ENCODE results near the gene KCNE1. TPM values are rescaled to one million over a fixed set of nuclear protein-coding genes. Genes with fewer than 3 reads are reported as not detected.

The KCNE1 gene
- total and polyA plus RNA-seq, 2 donors from 2014 or later, result 2.5 to 4.4 TPM

- no peak for DNase-seq
- peaks cover 0 to 3% (median 0%) of the 10 kb centered on the region in 3 donors for H3K9me3 ChIP-seq (ENCODE audit: control insufficient read depth in 2 of 3, insufficient read depth in 1 of 3, low read length in 3 of 3)
- H3K9ac ChIP-seq (ENCODE audit: low read length in 3 of 3), result no peak overlapping the region
- no peaks in the 10 kb centered on the region for H3K36me3 ChIP-seq (ENCODE audit: control insufficient read depth in 2 of 3, insufficient read depth in 3 of 3, low read length in 3 of 3)
- no peak overlapping the region for H3K27ac ChIP-seq (ENCODE audit: low read depth in 2 of 2, low read length in 2 of 2)
- intact Hi-C loops (cut with DNase I), result no loop called here
- H3K4me3 ChIP-seq (ENCODE audit: low read length in 3 of 3), result no peak overlapping the region
- peaks cover 0 to 23% (median 15%) of the 10 kb centered on the region in 3 donors for H3K4me1 ChIP-seq (ENCODE audit: control insufficient read depth in 2 of 3, insufficient read depth in 2 of 3, low read depth in 1 of 3, low read length in 3 of 3)
- H3K27me3 ChIP-seq (ENCODE audit: control insufficient read depth, insufficient read depth, low read length), result no peaks in the 10 kb centered on the region
- no peak for FAIRE-seq
- no peak for TF ChIP-seq CTCF (IDR thresholded peaks at IDR 0.05; ENCODE audit: borderline replicate concordance, extremely low read depth, insufficient read depth)
Observed at GRCh38 chr21:34540206-34540605, 28.2 kb upstream of the KCNE1 start.

GRCh38 chr21:34537838-34538237, 25.8 kb upstream of the KCNE1 start:
- no peak for TF ChIP-seq CTCF (IDR thresholded peaks at IDR 0.05; ENCODE audit: borderline replicate concordance, extremely low read depth, insufficient read depth)
- FAIRE-seq, result no peak
- Histone ChIP-seq H3K4me3 (ENCODE audit: low read length in 3 of 3) (no peak overlapping the region), H3K36me3 (ENCODE audit: control insufficient read depth in 2 of 3, insufficient read depth in 3 of 3, low read length in 3 of 3) (no peaks in the 10 kb centered on the region), H3K9ac (ENCODE audit: low read length in 3 of 3) (no peak overlapping the region), H3K27ac (ENCODE audit: low read depth in 2 of 2, low read length in 2 of 2) (no peak overlapping the region), H3K27me3 (ENCODE audit: control insufficient read depth, insufficient read depth, low read length) (no peaks in the 10 kb centered on the region), H3K4me1 (ENCODE audit: control insufficient read depth in 2 of 3, insufficient read depth in 2 of 3, low read depth in 1 of 3, low read length in 3 of 3) (peaks cover 0 to 10% (median 4%) of the 10 kb centered on the region in 3 donors), H3K9me3 (ENCODE audit: control insufficient read depth in 2 of 3, insufficient read depth in 1 of 3, low read length in 3 of 3) (no peaks in the 10 kb centered on the region)
- intact Hi-C loops (cut with DNase I), result no loop called here
- DNase-seq, result no peak

GRCh38 chr21:34536820-34537219, 24.8 kb upstream of the KCNE1 start:
- Histone ChIP-seq H3K9me3 (ENCODE audit: control insufficient read depth in 2 of 3, insufficient read depth in 1 of 3, low read length in 3 of 3) (no peaks in the 10 kb centered on the region), H3K9ac (ENCODE audit: low read length in 3 of 3) (no peak overlapping the region), H3K27ac (ENCODE audit: low read depth in 2 of 2, low read length in 2 of 2) (peak overlapping the region; percentile 17 to 52), H3K4me1 (ENCODE audit: control insufficient read depth in 2 of 3, insufficient read depth in 2 of 3, low read depth in 1 of 3, low read length in 3 of 3) (peaks cover 0 to 10% (median 4%) of the 10 kb centered on the region in 3 donors), H3K27me3 (ENCODE audit: control insufficient read depth, insufficient read depth, low read length) (no peaks in the 10 kb centered on the region), H3K36me3 (ENCODE audit: control insufficient read depth in 2 of 3, insufficient read depth in 3 of 3, low read length in 3 of 3) (no peaks in the 10 kb centered on the region), H3K4me3 (ENCODE audit: low read length in 3 of 3) (no peak overlapping the region)
- TF ChIP-seq CTCF (IDR thresholded peaks at IDR 0.05; ENCODE audit: borderline replicate concordance, extremely low read depth, insufficient read depth), result no peak
- no peak for FAIRE-seq
- DNase-seq, result no peak
- intact Hi-C loops (cut with DNase I), result no loop called here

GRCh38 chr21:34536311-34536710, 24.3 kb upstream of the KCNE1 start:
- Histone ChIP-seq H3K36me3 (ENCODE audit: control insufficient read depth in 2 of 3, insufficient read depth in 3 of 3, low read length in 3 of 3) (no peaks in the 10 kb centered on the region), H3K9ac (ENCODE audit: low read length in 3 of 3) (no peak overlapping the region), H3K27me3 (ENCODE audit: control insufficient read depth, insufficient read depth, low read length) (no peaks in the 10 kb centered on the region), H3K4me1 (ENCODE audit: control insufficient read depth in 2 of 3, insufficient read depth in 2 of 3, low read depth in 1 of 3, low read length in 3 of 3) (peaks cover 0 to 10% (median 4%) of the 10 kb centered on the region in 3 donors), H3K27ac (ENCODE audit: low read depth in 2 of 2, low read length in 2 of 2) (peak overlapping the region in 1 of 2 donors; percentile 52), H3K4me3 (ENCODE audit: low read length in 3 of 3) (no peak overlapping the region), H3K9me3 (ENCODE audit: control insufficient read depth in 2 of 3, insufficient read depth in 1 of 3, low read length in 3 of 3) (no peaks in the 10 kb centered on the region)
- no peak for TF ChIP-seq CTCF (IDR thresholded peaks at IDR 0.05; ENCODE audit: borderline replicate concordance, extremely low read depth, insufficient read depth)
- DNase-seq, result no peak
- intact Hi-C loops (cut with DNase I), result no loop called here
- no peak for FAIRE-seq

Data from kidney (tissue), 14 donors.